HEK293 (cell line): ENCODE results near the gene CDC42SE2.
"Not testable (repeated sequence)": the region's sequence is repeated elsewhere in the genome, so short reads cannot be mapped to it uniquely, and the experiment has no call there.

Experiments used
- TCF7L2 ChIP-seq: IDR thresholded peaks from 2 replicates; pipeline ENCODE4 v1.6.1; 2011; ENCODE audit warnings: low read depth, mild to moderate bottlenecking, inconsistent platforms, low read length, moderate library complexity, borderline replicate concordance
- ZNF501 ChIP-seq: fragments of 450-650 bp; formaldehyde crosslinking; IDR thresholded peaks from 2 replicates; pipeline ENCODE4 v1.5.1; 2016; ENCODE audit warnings: missing biosample characterization, missing genetic modification characterization
- TF ChIP-seq, protein P1 (sequence below): fragments of 450-650 bp; formaldehyde crosslinking; IDR thresholded peaks from 2 replicates; pipeline ENCODE4 v1.5.1; 2016; ENCODE audit warnings: missing biosample characterization, missing genetic modification characterization

DNA sequence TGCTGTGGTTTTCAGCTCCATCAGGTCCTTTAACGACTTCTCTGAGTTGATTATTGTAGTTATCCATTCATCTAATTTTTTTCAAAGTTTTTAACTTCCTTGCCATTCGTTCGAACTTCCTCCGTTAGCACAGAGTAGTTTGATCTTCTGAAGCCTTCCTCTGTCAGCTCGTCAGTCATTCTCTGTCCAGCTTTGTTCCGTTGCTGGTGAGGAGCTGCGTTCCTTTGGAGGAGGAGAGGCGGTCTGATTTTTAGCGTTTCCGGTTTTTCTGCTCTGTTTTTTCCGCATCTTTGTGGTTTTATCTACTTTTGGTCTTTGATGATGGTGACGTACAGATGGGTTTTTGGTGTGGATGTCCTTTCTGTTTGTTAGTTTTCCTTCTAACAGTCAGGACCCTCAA, 72.9 kb downstream of the CDC42SE2 start:
- TF ChIP-seq, protein P1, sequence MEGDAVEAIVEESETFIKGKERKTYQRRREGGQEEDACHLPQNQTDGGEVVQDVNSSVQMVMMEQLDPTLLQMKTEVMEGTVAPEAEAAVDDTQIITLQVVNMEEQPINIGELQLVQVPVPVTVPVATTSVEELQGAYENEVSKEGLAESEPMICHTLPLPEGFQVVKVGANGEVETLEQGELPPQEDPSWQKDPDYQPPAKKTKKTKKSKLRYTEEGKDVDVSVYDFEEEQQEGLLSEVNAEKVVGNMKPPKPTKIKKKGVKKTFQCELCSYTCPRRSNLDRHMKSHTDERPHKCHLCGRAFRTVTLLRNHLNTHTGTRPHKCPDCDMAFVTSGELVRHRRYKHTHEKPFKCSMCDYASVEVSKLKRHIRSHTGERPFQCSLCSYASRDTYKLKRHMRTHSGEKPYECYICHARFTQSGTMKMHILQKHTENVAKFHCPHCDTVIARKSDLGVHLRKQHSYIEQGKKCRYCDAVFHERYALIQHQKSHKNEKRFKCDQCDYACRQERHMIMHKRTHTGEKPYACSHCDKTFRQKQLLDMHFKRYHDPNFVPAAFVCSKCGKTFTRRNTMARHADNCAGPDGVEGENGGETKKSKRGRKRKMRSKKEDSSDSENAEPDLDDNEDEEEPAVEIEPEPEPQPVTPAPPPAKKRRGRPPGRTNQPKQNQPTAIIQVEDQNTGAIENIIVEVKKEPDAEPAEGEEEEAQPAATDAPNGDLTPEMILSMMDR (tag by site-specific recombination) = not testable (repeated sequence)
- TF ChIP-seq ZNF501 (tag by site-specific recombination); TCF7L2: not testable (repeated sequence)
